Pancreas (tissue), 10 donors: ENCODE results near the gene ADGRV1. TPM values are rescaled to one million over a fixed set of nuclear protein-coding genes. Genes with fewer than 3 reads are reported as not detected.
A peak's percentile ranks its signal among the peaks of the same experiment; 100 is the strongest.

Source experiments
- ATAC-seq, 4 donors: fragments of 200-7000 bp; cut with Tn5 transposase; one replicate each; pipeline versions ENCODE4 v1.8.0 to v1.9.1; 2020; ENCODE audit warnings: mild to moderate bottlenecking in 4 of 4, moderate library complexity in 4 of 4
- DNase-seq, 6 donors: peaks; one replicate each; pipeline ENCODE4 v3.0.0-alpha.2; 2020
- FAIRE-seq: peaks from 2 replicates; lab custom pipeline; 2012; peaks lifted over from hg19 to GRCh38; lab: Jason Lieb, UNC
- H3K27ac ChIP-seq, 4 donors: fragments of 200-600 bp; sonication (generic); 1 replicate in 3 of 4; 2 replicates in 1 of 4; pipeline versions ENCODE4 v1.5.0 to v1.8.0; 2020
- H3K27me3 ChIP-seq, 4 donors: fragments of 200-600 bp; one replicate each; pipeline ENCODE4 v1.8.0; 2021
- H3K36me3 ChIP-seq, 3 donors: fragments of 200-600 bp; sonication (generic) in 1 of 3; one replicate each; pipeline versions ENCODE4 v1.5.0 to v1.8.0; 2020 to 2021
- H3K4me1 ChIP-seq, 3 donors: fragments of 200-600 bp; one replicate each; pipeline ENCODE4 v1.8.0; 2021
- H3K4me3 ChIP-seq, 4 donors: fragments of 200-600 bp; sonication (generic) in 2 of 4; one replicate each; pipeline versions ENCODE4 v1.5.0 to v1.8.0; 2020 to 2021
- H3K9me3 ChIP-seq, 4 donors: fragments of 200-600 bp; one replicate each; pipeline ENCODE4 v1.8.0; 2021
- WGBS, 2 donors: extraction: QIAGEN DNeasy Blood & Tissue Kit; methylation state at CpG; one replicate each; pipeline ENCODE4 v1.1.7; 2013; 5-methylcytosine and 5-hydroxymethylcytosine counted together
- intact Hi-C, 3 donors: fragments of 100-400 bp; cut with DNase I; formaldehyde crosslinking; loops; one replicate each; pipeline versions ENCODE4 v1.11.1 to v1.14.2; 2022
- polyA plus RNA-seq, 2 donors: library from polyadenylated mRNA; stranded (reverse); fragments of 200-250 nt; gene quantifications; one replicate each; pipeline ENCODE4 v1.2.3, GENCODE V29; 2013
- total RNA-seq, 6 donors: library from RNA; stranded (reverse); fragmentation: NEBNext Ultra II Directional in 4 of 6; extraction: Animal tissue kit (Norgen Biotek cat#: 25700) in 4 of 6; gene quantifications; one replicate each; pipeline versions ENCODE4 v1.2.1 to v1.2.4, GENCODE V29; 2021 to 2023
- TF ChIP-seq, protein P1 (sequence below), 4 donors: fragments of 200-600 bp; sonication (generic) in 3 of 4; IDR thresholded peaks; one replicate each; pipeline versions ENCODE4 v1.5.0 to v1.8.0; 2021; ENCODE audit warnings: antibody characterized with exemption in 4 of 4
- donor health status: healthy with polysubstance abuse.
- donor health status: DM: no; HTN: no; CAD: no; lungs with moderate emphysema.
- donor health status: DM: no; HTN: no; CAD: no.
- donor health status: control.
- donor health status: control.
- donor health status: Bipolar disorder and iron deficiency.
- donor health status: DM: yes; HTN: yes; CAD: no.
- donor health status: DM: no; HTN: no; CAD: no.
- donor health status: DM: no; HTN: no; CAD: no.
- donor health status: DM: yes; HTN: yes; CAD: no.

The ADGRV1 gene
- total and polyA plus RNA-seq, 8 donors: 3.9 to 6.9 (median 5.4) TPM

DNA sequence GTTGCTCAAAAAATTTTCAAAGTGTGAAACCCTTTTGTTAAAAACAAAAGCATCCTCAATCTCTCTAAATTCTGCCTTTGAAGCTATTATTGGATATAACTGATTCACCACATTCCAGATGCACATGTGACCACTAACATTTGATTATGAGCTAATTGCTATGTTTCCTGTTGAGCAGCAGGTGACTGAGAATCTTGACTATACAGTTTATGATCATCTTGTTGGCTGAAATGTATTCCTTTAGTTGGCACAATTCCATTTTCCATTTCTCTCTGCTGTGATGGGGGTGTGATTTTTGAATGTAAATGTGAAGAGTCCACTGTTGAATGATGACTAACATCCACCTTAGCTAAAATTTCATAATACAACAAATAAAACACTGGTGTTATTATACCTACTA lies 39.9 kb upstream of the ADGRV1 start:
- intact Hi-C loops: no loop called here
- FAIRE-seq: no peak

DNA sequence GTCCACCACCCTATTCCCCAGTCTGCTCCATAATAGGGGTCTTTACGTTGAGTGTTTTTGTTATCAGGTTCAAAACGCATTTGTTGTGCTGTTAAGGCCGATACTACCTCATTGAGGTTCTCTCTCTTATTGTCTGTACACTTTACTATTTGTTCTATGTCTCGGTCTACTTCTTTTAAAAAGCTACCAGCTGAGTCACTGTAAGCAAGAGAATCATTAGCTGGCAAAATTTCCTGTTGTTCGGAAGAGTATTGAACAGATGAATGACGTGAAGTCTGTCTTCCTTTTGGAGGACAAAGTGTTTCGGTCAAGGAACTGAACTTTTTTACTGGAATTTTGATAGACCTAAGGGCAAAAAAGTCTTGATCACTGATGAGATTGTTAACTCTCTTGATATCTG lies 39.5 kb upstream of the ADGRV1 start:
- intact Hi-C loops: no loop called here
- Histone ChIP-seq H3K4me3 (no peak overlapping the region), H3K9me3 (no peaks in the 10 kb centered on the region), H3K27me3 (no peaks in the 10 kb centered on the region), H3K27ac (no peak overlapping the region), H3K36me3 (peaks cover 0 to 20% (median 1%) of the 10 kb centered on the region in 3 donors), H3K4me1 (peaks cover 1 to 3% (median 2%) of the 10 kb centered on the region in 3 donors)
- 85 to 90% methylated on average over 7 of the region's 7 CpGs for WGBS, 2 donors
- FAIRE-seq (no peak), ATAC-seq (no peak), DNase-seq (no peak)
- TF ChIP-seq, protein P1, sequence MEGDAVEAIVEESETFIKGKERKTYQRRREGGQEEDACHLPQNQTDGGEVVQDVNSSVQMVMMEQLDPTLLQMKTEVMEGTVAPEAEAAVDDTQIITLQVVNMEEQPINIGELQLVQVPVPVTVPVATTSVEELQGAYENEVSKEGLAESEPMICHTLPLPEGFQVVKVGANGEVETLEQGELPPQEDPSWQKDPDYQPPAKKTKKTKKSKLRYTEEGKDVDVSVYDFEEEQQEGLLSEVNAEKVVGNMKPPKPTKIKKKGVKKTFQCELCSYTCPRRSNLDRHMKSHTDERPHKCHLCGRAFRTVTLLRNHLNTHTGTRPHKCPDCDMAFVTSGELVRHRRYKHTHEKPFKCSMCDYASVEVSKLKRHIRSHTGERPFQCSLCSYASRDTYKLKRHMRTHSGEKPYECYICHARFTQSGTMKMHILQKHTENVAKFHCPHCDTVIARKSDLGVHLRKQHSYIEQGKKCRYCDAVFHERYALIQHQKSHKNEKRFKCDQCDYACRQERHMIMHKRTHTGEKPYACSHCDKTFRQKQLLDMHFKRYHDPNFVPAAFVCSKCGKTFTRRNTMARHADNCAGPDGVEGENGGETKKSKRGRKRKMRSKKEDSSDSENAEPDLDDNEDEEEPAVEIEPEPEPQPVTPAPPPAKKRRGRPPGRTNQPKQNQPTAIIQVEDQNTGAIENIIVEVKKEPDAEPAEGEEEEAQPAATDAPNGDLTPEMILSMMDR (IDR thresholded peaks at IDR 0.05): no peak

More for the DNA sequence above, 39.9 kb upstream of the ADGRV1 start:
- TF ChIP-seq, protein P1 (IDR thresholded peaks at IDR 0.05): no peak
- H3K27ac ChIP-seq: no peak overlapping the region
- no peak overlapping the region for H3K4me3 ChIP-seq
- no peak for ATAC-seq
- peaks cover 5 to 6% (median 6%) of the 10 kb centered on the region in 3 donors for H3K4me1 ChIP-seq
- H3K36me3 ChIP-seq: peaks cover 0 to 18% (median 0%) of the 10 kb centered on the region in 3 donors
- no peaks in the 10 kb centered on the region for H3K27me3 ChIP-seq
- DNase-seq: no peak
- H3K9me3 ChIP-seq: no peaks in the 10 kb centered on the region

GRCh38 chr5:90528601-90529193 lies 29.9 kb upstream of the ADGRV1 start:
- ATAC-seq (peak in 2 of 4 donors; percentile 7 to 14), FAIRE-seq (no peak), DNase-seq (no peak)
- intact Hi-C loops: loop anchor here in 1 of 3 donors (10.0 kb wide), 1 partner anchor 54 kb away; the partner anchor contains the start of genes MBLAC2 and POLR3G
- H3K27ac ChIP-seq: peak overlapping the region; percentile 78 to 94 (median 82)
- H3K36me3 ChIP-seq: peaks cover 0 to 8% (median 7%) of the 10 kb centered on the region in 3 donors
- 1% methylated on average over 18 of the region's 18 CpGs for WGBS, 2 donors
- TF ChIP-seq, protein P1 (IDR thresholded peaks at IDR 0.05): no peak
- H3K9me3 ChIP-seq: no peaks in the 10 kb centered on the region
- peaks cover 9 to 29% (median 17%) of the 10 kb centered on the region in 3 donors for H3K4me1 ChIP-seq
- no peaks in the 10 kb centered on the region for H3K27me3 ChIP-seq
- peak overlapping the region; percentile 75 to 89 (median 84) for H3K4me3 ChIP-seq

DNA sequence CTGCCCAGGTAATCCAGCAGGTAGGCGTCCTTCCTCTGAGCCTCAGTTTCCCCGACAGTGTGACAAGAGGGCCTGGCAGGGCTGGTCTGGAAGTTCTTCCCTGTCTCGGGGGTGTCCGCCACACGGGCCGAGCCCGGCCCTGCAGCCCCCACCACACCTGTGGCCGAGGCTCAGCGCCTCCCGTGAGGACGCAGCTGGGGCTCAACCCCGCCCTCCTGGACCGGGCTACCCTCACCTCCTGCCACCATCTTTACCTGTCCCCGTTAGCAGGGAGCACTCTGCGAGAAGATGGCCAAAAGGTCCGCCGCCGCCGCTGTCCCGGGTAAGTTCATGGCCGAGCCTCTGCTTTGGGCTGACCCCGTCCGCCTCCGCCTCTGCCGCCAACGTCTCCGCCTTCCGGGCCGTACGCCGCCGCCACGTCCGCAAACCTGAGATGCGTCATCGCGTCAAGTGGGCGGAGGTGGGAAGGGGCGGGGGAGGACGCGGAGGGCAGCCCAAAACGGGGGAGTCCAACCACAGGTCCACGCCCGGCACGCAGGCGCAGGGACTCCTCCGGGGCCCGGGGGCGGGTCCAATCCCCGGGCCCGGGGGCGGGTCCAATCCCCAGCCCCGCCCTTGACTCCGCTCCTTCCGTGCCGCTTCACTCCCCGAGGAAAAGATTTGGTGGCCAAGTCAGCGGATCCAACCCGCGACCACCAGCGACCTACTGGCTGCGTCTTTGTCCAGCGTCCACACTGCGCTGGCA lies 29.2 kb upstream of the ADGRV1 start, which contains the start of gene LYSMD3:
LYSMD3 (minus strand) TSS at position 391 of the 745 bp plus-strand sequence. CDS start 4,295 bp downstream, outside the sequence.
- no peaks in the 10 kb centered on the region for H3K27me3 ChIP-seq
- DNase-seq (peak; percentile 97 to 99 (median 98)), ATAC-seq (peak; percentile 97 to 99 (median 97)), FAIRE-seq (no peak)
- H3K4me1 ChIP-seq: peaks cover 9 to 29% (median 17%) of the 10 kb centered on the region in 3 donors
- peaks cover 0 to 4% (median 2%) of the 10 kb centered on the region in 3 donors for H3K36me3 ChIP-seq
- no peaks in the 10 kb centered on the region for H3K9me3 ChIP-seq
- TF ChIP-seq, protein P1 (IDR thresholded peaks at IDR 0.05): no peak
- peak within 1 kb of the TSS; percentile 75 to 89 (median 84) for H3K4me3 ChIP-seq
- H3K27ac ChIP-seq: peak within 1 kb of the TSS; percentile 78 to 94 (median 82)
- intact Hi-C loops: loop anchor here in 1 of 3 donors (10.0 kb wide), 1 partner anchor 55 kb away; the partner anchor contains the start of genes MBLAC2 and POLR3G
- WGBS, 2 donors: 0 to 1% methylated on average over 63 to 64 of the region's 64 CpGs
